A549 (cell line): ENCODE results near the gene RPL3. TPM values are rescaled to one million over a fixed set of nuclear protein-coding genes. Genes with fewer than 3 reads are reported as not detected.

Experiments used
- ATAC-seq, 2 experiments: fragments of 200-7000 bp in 1 of 2; fragments of >200 bp in 1 of 2; cut with Nextera tagmentation in 1 of 2; cut with Tn5 transposase in 1 of 2; 3 replicates each; pipeline versions ENCODE4 v1.8.0 to v1.9.1; 2018 to 2020; ENCODE audit warnings: mild to moderate bottlenecking in 1 of 2, moderate library complexity in 1 of 2
- CTCF ChIA-PET: fragments of 300-600 bp; sonication (Branson Sonifier 250); formaldehyde crosslinking; extraction: SDS; loops from one replicate; lab custom pipeline; 2021; ENCODE audit warnings: antibody characterized with exemption, inconsistent platforms; lab: Yijun Ruan, JAX
- POLR2A ChIA-PET: fragments of 350-600 bp; formaldehyde crosslinking; extraction: SDS; loops from one replicate; lab custom pipeline; 2021; ENCODE audit warnings: antibody characterized with exemption, inconsistent platforms; lab: Yijun Ruan, JAX
- DNase-seq, 2 experiments: peaks; one replicate each; pipeline versions ENCODE4 v3.0.0 to v3.0.0-alpha.2; 2011 to 2016; ENCODE audit warnings: low read depth in 1 of 2, low spot score in 1 of 2
- FAIRE-seq: peaks from 2 replicates; lab custom pipeline; 2011; peaks lifted over from hg19 to GRCh38; lab: Jason Lieb, UNC
- H3K27ac ChIP-seq, 2 experiments: fragments of >200 bp; sonication (Bioruptor Twin); formaldehyde crosslinking; 3 replicates each; pipeline ENCODE4 v1.5.1; 2016 to 2017
- H3K4me1 ChIP-seq: fragments of >200 bp; sonication (Bioruptor Twin); formaldehyde crosslinking; 3 replicates; pipeline ENCODE4 v1.6.1; 2016
- H3K4me2 ChIP-seq: fragments of >200 bp; sonication (Bioruptor Twin); formaldehyde crosslinking; 3 replicates; pipeline ENCODE4 v1.6.1; 2016
- H3K4me3 ChIP-seq: fragments of >200 bp; sonication (Bioruptor Twin); formaldehyde crosslinking; 3 replicates; pipeline ENCODE4 v1.5.1; 2016
- H3K9me3 ChIP-seq: fragments of >200 bp; sonication (Bioruptor Twin); formaldehyde crosslinking; 3 replicates; pipeline ENCODE4 v1.6.1; 2016
- BHLHE40 ChIP-seq: IDR thresholded peaks from 2 replicates; pipeline ENCODE4 v1.6.1; 2012; ENCODE audit warnings: low read depth, low read length, inconsistent platforms
- CBX2 ChIP-seq: fragments of 200-600 bp; sonication (generic); IDR thresholded peaks from 2 replicates; pipeline ENCODE4 v1.6.1; 2016; ENCODE audit warnings: low read depth, mild to moderate bottlenecking, borderline replicate concordance
- CEBPB ChIP-seq, 2 experiments: fragments of >200 bp in 1 of 2; sonication (Bioruptor Twin) in 1 of 2; formaldehyde crosslinking in 1 of 2; IDR thresholded peaks; 2 replicates each; pipeline ENCODE4 v1.6.1; 2012 to 2016
- CTCF ChIP-seq: fragments of >200 bp; sonication (Bioruptor Twin); formaldehyde crosslinking; IDR thresholded peaks from 3 replicates; pipeline ENCODE4 v1.5.1; 2016
- EHMT2 ChIP-seq: fragments of 200-600 bp; sonication (generic); IDR thresholded peaks from 2 replicates; pipeline ENCODE4 v1.6.1; 2016; ENCODE audit warnings: antibody characterized with exemption, low read depth, mild to moderate bottlenecking, moderate library complexity
- ELK1 ChIP-seq: fragments of 150-350 bp; IDR thresholded peaks from 2 replicates; pipeline ENCODE4 v1.6.1; 2014; ENCODE audit warnings: low read depth, mild to moderate bottlenecking, low read length
- HDAC2 ChIP-seq: fragments of 200-600 bp; sonication (generic); IDR thresholded peaks from 2 replicates; pipeline ENCODE4 v1.6.1; 2016
- KDM5A ChIP-seq: fragments of 200-600 bp; sonication (generic); IDR thresholded peaks from 2 replicates; pipeline ENCODE4 v1.6.1; 2016; ENCODE audit warnings: antibody characterized with exemption, mild to moderate bottlenecking
- RARB ChIP-seq: fragments of 250-450 bp; sonication (Bioruptor Pico); IDR thresholded peaks from 2 replicates; pipeline ENCODE4 v1.8.0; 2021; ENCODE audit warnings: mild to moderate bottlenecking, moderate library complexity
- RCOR1 ChIP-seq: fragments of 150-350 bp; IDR thresholded peaks from 2 replicates; pipeline ENCODE4 v1.6.1; 2014; ENCODE audit warnings: antibody characterized with exemption, low read length, low read depth
- REST ChIP-seq: fragments of 200-600 bp; sonication (generic); IDR thresholded peaks from 2 replicates; pipeline ENCODE4 v1.6.1; 2016; ENCODE audit warnings: antibody characterized with exemption, mild to moderate bottlenecking, moderate library complexity
- RFX5 ChIP-seq: fragments of 450-650 bp; IDR thresholded peaks from 2 replicates; pipeline ENCODE4 v1.7.1; 2014; ENCODE audit warnings: antibody characterized with exemption, mild to moderate bottlenecking, moderate library complexity
- SMC3 ChIP-seq: fragments of >200 bp; sonication (Bioruptor Twin); formaldehyde crosslinking; IDR thresholded peaks from 3 replicates; pipeline ENCODE4 v1.6.1; 2018; ENCODE audit warnings: inconsistent platforms
- USF2 ChIP-seq: fragments of 450-650 bp; IDR thresholded peaks from 2 replicates; pipeline ENCODE4 v1.6.1; 2014; ENCODE audit warnings: antibody characterized with exemption
- ZFP36 ChIP-seq: fragments of 450-650 bp; IDR thresholded peaks from 2 replicates; pipeline ENCODE4 v1.6.1; 2014; ENCODE audit warnings: borderline replicate concordance; ENCODE audit not compliant: partially characterized antibody
- ZNF302 ChIP-seq: fragments of 250-450 bp; sonication (Bioruptor Pico); IDR thresholded peaks from 2 replicates; pipeline ENCODE4 v1.9.0; 2021; ENCODE audit warnings: inconsistent platforms, mild to moderate bottlenecking, moderate library complexity
- WGBS: methylation state at CpG from one replicate; pipeline ENCODE4 v1.1.6; 2017; ENCODE audit errors: missing lambda C conversion rate; 5-methylcytosine and 5-hydroxymethylcytosine counted together
- polyA plus RNA-seq, 4 experiments: library from polyadenylated mRNA; depleted of rRNA in 3 of 4; stranded (reverse); fragments of >200 nt; fragmentation: RNase III in 1 of 4; extraction: RNeasy Plus Mini Kit Qiagen cat#74134 plus additional on column Dnase treatment in 1 of 4; gene quantifications; 2 replicates in 3 of 4; 3 replicates in 1 of 4; pipeline ENCODE4 v1.2.3, GENCODE V29; 2011 to 2017

Gene RPL3
- polyA plus RNA-seq, 2 of the 4 experiments (the other 2 are of a cell fraction): 1,921 to 1,965 TPM

GRCh38 chr22:39313258-39314001 is 6.0 kb downstream of the RPL3 start:
- no peak for FAIRE-seq
- POLR2A ChIA-PET: no interaction called here
- peak overlapping the region in 1 of 2 experiments; percentile 54; a peak in 2 of 6 replicates for H3K27ac ChIP-seq

More at GRCh38 chr22:39313258-39314001, 6.0 kb downstream of the RPL3 start:
- ATAC-seq (no peak), DNase-seq (no peak)
- TF ChIP-seq RCOR1 (no peak), SMC3 (no peak), CTCF (no peak), REST (no peak), KDM5A (no peak), EHMT2 (no peak), ELK1 (no peak), ZNF302 (no peak), CEBPB (IDR thresholded peaks at IDR 0.05) (no peak), RARB (CRISPR knock-in tag) (no peak), RFX5 (no peak), USF2 (no peak), BHLHE40 (no peak), CBX2 (no peak), HDAC2 (no peak), ZFP36 (no peak)
- peaks cover 68% of the 10 kb centered on the region for H3K4me1 ChIP-seq
- WGBS: 87% methylated on average over 17 of the region's 20 CpGs
- H3K4me2 ChIP-seq: peak overlapping the region; percentile 97; the same call in 2 of the 3 replicates
- CTCF ChIA-PET: interaction anchor here (0.8 to 6.6 kb wide), 6 partner anchors 9 to 278 kb away, joined by 3 to 96 read pairs (median 4); no protein-coding TSS in a partner anchor
- no peaks in the 10 kb centered on the region for H3K9me3 ChIP-seq
- no peak overlapping the region for H3K4me3 ChIP-seq
